SK-N-SH (cell line): ENCODE measurements around the gene TOR1A. TPM values are rescaled to one million over a fixed set of nuclear protein-coding genes. Genes with fewer than 3 reads are reported as not detected.
A peak's percentile ranks its signal among the peaks of the same experiment; 100 is the strongest.

Experiments used
- CTCF ChIA-PET: fragments of 300-600, 350-600 bp; formaldehyde crosslinking; extraction: SDS; loops from one replicate; lab custom pipeline; 2021; lab: Yijun Ruan, JAX
- POLR2A ChIA-PET: fragments of 350-600 bp; sonication (Branson Sonifier 250); formaldehyde crosslinking; extraction: SDS; loops from one replicate; lab custom pipeline; 2020; ENCODE audit warnings: antibody characterized with exemption, inconsistent platforms; lab: Yijun Ruan, JAX
- DNase-seq: peaks from one replicate; pipeline ENCODE4 v3.0.0; 2012
- H2AFZ ChIP-seq: fragments of 200-600 bp; sonication (generic); 2 replicates; pipeline ENCODE4 v1.8.1; 2016; ENCODE audit warnings: antibody characterized with exemption, mild to moderate bottlenecking, low read depth
- H3F3A ChIP-seq: fragments of 200-600 bp; sonication (generic); replicated peaks from 2 replicates; pipeline ENCODE3; 2016; ENCODE audit warnings: antibody characterized with exemption, mild to moderate bottlenecking; ENCODE audit not compliant: insufficient read depth
- H3K27ac ChIP-seq, 2 experiments: fragments of 200-500 bp in 1 of 2; fragments of 200-600 bp in 1 of 2; sonication (Bioruptor generic) in 1 of 2; sonication (generic), shearing (Covaris generic) in 1 of 2; 2 replicates each; pipeline versions ENCODE4 v1.5.1 to v1.6.1; 2014 to 2016; ENCODE audit warnings: low read depth in 2 of 2, inconsistent platforms in 1 of 2, low read length in 1 of 2, mild to moderate bottlenecking in 1 of 2, mixed read lengths in 1 of 2
- H3K27me3 ChIP-seq: fragments of 200-600 bp; sonication (generic), shearing (Covaris generic); 2 replicates; pipeline ENCODE4 v1.6.1; 2016; ENCODE audit warnings: mixed run types; ENCODE audit not compliant: insufficient read depth
- H3K36me3 ChIP-seq, 2 experiments: fragments of 200-500 bp in 1 of 2; fragments of 200-600 bp in 1 of 2; sonication (Bioruptor generic) in 1 of 2; sonication (generic) in 1 of 2; replicated peaks in 1 of 2; 2 replicates each; pipeline versions ENCODE3 to v1.5.1; 2014 to 2016; ENCODE audit warnings: low read length in 1 of 2, mild to moderate bottlenecking in 1 of 2; ENCODE audit not compliant: insufficient read depth in 2 of 2, control insufficient read depth in 1 of 2
- H3K4me1 ChIP-seq, 2 experiments: fragments of 200-500 bp in 1 of 2; fragments of 200-600 bp in 1 of 2; sonication (Bioruptor generic) in 1 of 2; sonication (generic), shearing (Covaris generic) in 1 of 2; 2 replicates each; pipeline versions ENCODE4 v1.5.1 to v1.6.1; 2014 to 2016; ENCODE audit warnings: low read depth in 1 of 2, low read length in 1 of 2, mixed run types in 1 of 2; ENCODE audit not compliant: insufficient read depth in 2 of 2, control insufficient read depth in 1 of 2
- H3K4me2 ChIP-seq: fragments of 200-600 bp; sonication (generic), shearing (Covaris generic); 2 replicates; pipeline ENCODE4 v1.6.1; 2017; ENCODE audit warnings: mixed run types
- H3K4me3 ChIP-seq, 2 experiments: fragments of 200-500 bp in 1 of 2; fragments of 200-600 bp in 1 of 2; sonication (Bioruptor generic) in 1 of 2; sonication (generic), shearing (Covaris generic) in 1 of 2; 2 replicates each; pipeline versions ENCODE4 v1.5.1 to v1.8.1; 2014 to 2016; ENCODE audit warnings: low read depth in 2 of 2, inconsistent platforms in 1 of 2, low read length in 1 of 2, mild to moderate bottlenecking in 1 of 2, mixed read lengths in 1 of 2, moderate library complexity in 1 of 2
- H3K79me2 ChIP-seq: fragments of 200-600 bp; sonication (generic); 2 replicates; pipeline ENCODE4 v1.8.1; 2017; ENCODE audit warnings: mild to moderate bottlenecking; ENCODE audit not compliant: insufficient read depth
- H3K9ac ChIP-seq: fragments of 200-600 bp; sonication (generic); 2 replicates; pipeline ENCODE4 v1.6.1; 2017; ENCODE audit warnings: mixed run types
- H3K9me2 ChIP-seq: fragments of 200-600 bp; sonication (generic); 2 replicates; pipeline ENCODE4 v1.6.1; 2017; ENCODE audit warnings: mixed run types
- H3K9me3 ChIP-seq: fragments of 200-600 bp; sonication (generic); 2 replicates; pipeline ENCODE4 v1.6.1; 2017; ENCODE audit warnings: mixed run types, mild to moderate bottlenecking, moderate library complexity
- H4K20me1 ChIP-seq: fragments of 200-600 bp; sonication (generic); 2 replicates; pipeline ENCODE4 v1.6.1; 2017; ENCODE audit warnings: mild to moderate bottlenecking, mixed run types; ENCODE audit not compliant: insufficient read depth
- ELF1 ChIP-seq: IDR thresholded peaks from 2 replicates; pipeline ENCODE4 v1.4.0; 2012
- FOSL2 ChIP-seq: IDR thresholded peaks from 2 replicates; pipeline ENCODE4 v1.4.0; 2012; ENCODE audit warnings: low read depth, mild to moderate bottlenecking, moderate library complexity, borderline replicate concordance
- FOXJ3 ChIP-seq: sonication (generic); formaldehyde crosslinking; IDR thresholded peaks from 2 replicates; pipeline ENCODE4 v1.5.1; 2020; ENCODE audit warnings: mild to moderate bottlenecking, missing genetic modification reagents
- GABPA ChIP-seq: IDR thresholded peaks from 2 replicates; pipeline ENCODE4 v1.4.0; 2012; ENCODE audit warnings: low read depth, mild to moderate bottlenecking
- GATA2 ChIP-seq: sonication (generic); formaldehyde crosslinking; IDR thresholded peaks from 2 replicates; pipeline ENCODE4 v1.5.0; 2020; ENCODE audit warnings: mild to moderate bottlenecking, missing genetic modification reagents
- IRF3 ChIP-seq: fragments of 150-350 bp; IDR thresholded peaks from 2 replicates; pipeline ENCODE4 v1.6.1; 2016; ENCODE audit warnings: mild to moderate bottlenecking, low read depth, low read length
- MAX ChIP-seq: IDR thresholded peaks from 2 replicates; pipeline ENCODE4 v1.4.0; 2012; ENCODE audit warnings: low read depth
- MEF2A ChIP-seq: IDR thresholded peaks from 2 replicates; pipeline ENCODE4 v1.4.0; 2012; ENCODE audit warnings: low read depth, borderline replicate concordance
- NFIC ChIP-seq: IDR thresholded peaks from 2 replicates; pipeline ENCODE4 v1.4.0; 2012; ENCODE audit warnings: borderline replicate concordance
- NRF1 ChIP-seq: IDR thresholded peaks from 2 replicates; pipeline ENCODE4 v1.6.1; 2012; ENCODE audit warnings: low read depth, mild to moderate bottlenecking, low read length
- PBX3 ChIP-seq: IDR thresholded peaks from 2 replicates; pipeline ENCODE4; 2012
- POLR2AphosphoS5 ChIP-seq: IDR thresholded peaks from 2 replicates; pipeline ENCODE4 v1.6.1; 2012; ENCODE audit warnings: low read depth, low read length
- RAD21 ChIP-seq: IDR thresholded peaks from 2 replicates; pipeline ENCODE4 v1.6.1; 2012; ENCODE audit warnings: mild to moderate bottlenecking, low read length
- REST ChIP-seq: IDR thresholded peaks from 2 replicates; pipeline ENCODE4 v1.6.1; 2012; ENCODE audit warnings: mild to moderate bottlenecking, low read depth, low read length, moderate library complexity
- RFX5 ChIP-seq: IDR thresholded peaks from 2 replicates; pipeline ENCODE4 v1.6.1; 2012; ENCODE audit warnings: mild to moderate bottlenecking, improper control_type of control experiment, low read length
- RXRA ChIP-seq: IDR thresholded peaks from 2 replicates; pipeline ENCODE4 v1.4.0; 2012; ENCODE audit warnings: low read depth, mild to moderate bottlenecking, borderline replicate concordance
- WGBS: methylation state at CpG from one replicate; pipeline ENCODE4 v1.1.6; 2017; ENCODE audit warnings: low lambda C conversion rate; 5-methylcytosine and 5-hydroxymethylcytosine counted together
- polyA plus RNA-seq, 3 experiments: library from polyadenylated mRNA; depleted of rRNA; stranded (reverse); fragments of >200 nt; gene quantifications; 2 replicates each; pipeline ENCODE4 v1.2.3, GENCODE V29; 2012
- TF ChIP-seq, protein P1 (sequence below): IDR thresholded peaks from 2 replicates; pipeline ENCODE4 v1.4.0; 2012; ENCODE audit warnings: low read depth, borderline replicate concordance

Gene TOR1A
- polyA plus RNA-seq, 1 of the 3 experiments (the other 2 are of a cell fraction): 85.3 TPM

- H3K79me2 ChIP-seq: peaks cover 16% of the 10 kb centered on the region
- H3K9me3 ChIP-seq: no peaks in the 10 kb centered on the region
- WGBS: 97% methylated on average over 8 of the region's 8 CpGs
- no peak overlapping the region for H2AFZ ChIP-seq
- POLR2A ChIA-PET: interaction anchor here (0.6 kb wide), 1 partner anchor 1113 kb away, joined by 5 read pairs; no protein-coding TSS in a partner anchor
- H3K9me2 ChIP-seq: no peaks in the 10 kb centered on the region
- H3K9ac ChIP-seq: no peak overlapping the region
- H3K4me2 ChIP-seq: no peak overlapping the region
- no peaks in the 10 kb centered on the region for H4K20me1 ChIP-seq
- no peak for DNase-seq
- CTCF ChIA-PET: no interaction called here
- H3F3A ChIP-seq: peaks cover 23% of the 10 kb centered on the region
- H3K4me1 ChIP-seq: peaks cover 14 to 37% of the 10 kb centered on the region in 2 experiments
- no peaks in the 10 kb centered on the region for H3K36me3 ChIP-seq
- TF ChIP-seq FOXJ3 (CRISPR knock-in tag) (no peak), PBX3 (no peak), NRF1 (no peak), NFIC (no peak), IRF3 (no peak), POLR2AphosphoS5 (no peak), MAX (no peak), RAD21 (no peak), RFX5 (no peak), GABPA (no peak), MEF2A (no peak), RXRA (no peak), FOSL2 (no peak), ELF1 (no peak), GATA2 (CRISPR knock-in tag) (no peak), REST (no peak)
- TF ChIP-seq, protein P1, sequence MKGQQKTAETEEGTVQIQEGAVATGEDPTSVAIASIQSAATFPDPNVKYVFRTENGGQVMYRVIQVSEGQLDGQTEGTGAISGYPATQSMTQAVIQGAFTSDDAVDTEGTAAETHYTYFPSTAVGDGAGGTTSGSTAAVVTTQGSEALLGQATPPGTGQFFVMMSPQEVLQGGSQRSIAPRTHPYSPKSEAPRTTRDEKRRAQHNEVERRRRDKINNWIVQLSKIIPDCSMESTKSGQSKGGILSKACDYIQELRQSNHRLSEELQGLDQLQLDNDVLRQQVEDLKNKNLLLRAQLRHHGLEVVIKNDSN: no peak
- no peak overlapping the region for H3K4me3 ChIP-seq
- peak overlapping the region in 1 of 2 experiments; percentile 7; a peak in 1 of 4 replicates for H3K27ac ChIP-seq
- H3K27me3 ChIP-seq: no peaks in the 10 kb centered on the region
Measured at GRCh38 chr9:129840034-129840433, 16.1 kb upstream of the TOR1A start.
